ENCODE data around the gene WDR5. TPM values are rescaled to one million over a fixed set of nuclear protein-coding genes. Genes with fewer than 3 reads are reported as not detected.

The WDR5 gene
- total RNA-seq, 1 donor from 2014 or later = 46.8 TPM

- Mint-ChIP-seq H3K36me3 (ENCODE audit: insufficient read depth) (no peaks in the 10 kb centered on the region), H3K4me3 (ENCODE audit: low read depth) (no peak overlapping the region), H3K27me3 (peaks cover 2% of the 10 kb centered on the region), H3K9me3 (ENCODE audit: low read depth) (no peaks in the 10 kb centered on the region), H3K27ac (no peak overlapping the region), H3K4me1 (ENCODE audit: low read depth) (no peaks in the 10 kb centered on the region)
- no peak for TF ChIP-seq CTCF (IDR thresholded peaks at IDR 0.05; ENCODE audit: unreplicated experiment)
- DNase-seq (ENCODE audit: low spot score, unreplicated experiment) = no peak
Measured at GRCh38 chr9:134174073-134174449, 38.2 kb downstream of the WDR5 start.

GRCh38 chr9:134174526-134175290 lies 38.8 kb downstream of the WDR5 start:
- Mint-ChIP-seq H3K9me3 (ENCODE audit: low read depth) (no peaks in the 10 kb centered on the region), H3K36me3 (ENCODE audit: insufficient read depth) (no peaks in the 10 kb centered on the region), H3K4me1 (ENCODE audit: low read depth) (no peaks in the 10 kb centered on the region), H3K27ac (peak overlapping the region; percentile 64), H3K27me3 (peaks cover 6% of the 10 kb centered on the region), H3K4me3 (ENCODE audit: low read depth) (no peak overlapping the region)
- DNase-seq (ENCODE audit: low spot score, unreplicated experiment) = no peak
- no peak for TF ChIP-seq CTCF (IDR thresholded peaks at IDR 0.05; ENCODE audit: unreplicated experiment)

- Mint-ChIP-seq H3K27ac (no peak overlapping the region), H3K36me3 (ENCODE audit: insufficient read depth) (no peaks in the 10 kb centered on the region), H3K9me3 (ENCODE audit: low read depth) (no peaks in the 10 kb centered on the region), H3K4me3 (ENCODE audit: low read depth) (no peak overlapping the region), H3K27me3 (peaks cover 6% of the 10 kb centered on the region), H3K4me1 (ENCODE audit: low read depth) (no peaks in the 10 kb centered on the region)
- no peak for TF ChIP-seq CTCF (IDR thresholded peaks at IDR 0.05; ENCODE audit: unreplicated experiment)
- no peak for DNase-seq (ENCODE audit: low spot score, unreplicated experiment)
Measured at GRCh38 chr9:134175291-134175807, 39.5 kb downstream of the WDR5 start.

GRCh38 chr9:134175808-134176598 lies 40.1 kb downstream of the WDR5 start:
- Mint-ChIP-seq H3K4me1 (ENCODE audit: low read depth) (no peaks in the 10 kb centered on the region), H3K9me3 (ENCODE audit: low read depth) (no peaks in the 10 kb centered on the region), H3K4me3 (ENCODE audit: low read depth) (no peak overlapping the region), H3K27me3 (peaks cover 7% of the 10 kb centered on the region), H3K27ac (no peak overlapping the region), H3K36me3 (ENCODE audit: insufficient read depth) (no peaks in the 10 kb centered on the region)
- peak; percentile 27 for TF ChIP-seq CTCF (IDR thresholded peaks at IDR 0.05; ENCODE audit: unreplicated experiment)
- no peak for DNase-seq (ENCODE audit: low spot score, unreplicated experiment)

- no peak for DNase-seq (ENCODE audit: low spot score, unreplicated experiment)
- no peak overlapping the region for H3K27ac Mint-ChIP-seq
- no peak for TF ChIP-seq CTCF (IDR thresholded peaks at IDR 0.05; ENCODE audit: unreplicated experiment)
- no peak overlapping the region for H3K4me3 Mint-ChIP-seq (ENCODE audit: low read depth)
- H3K27me3 Mint-ChIP-seq = peaks cover 8% of the 10 kb centered on the region
- no peaks in the 10 kb centered on the region for H3K9me3 Mint-ChIP-seq (ENCODE audit: low read depth)
- H3K36me3 Mint-ChIP-seq (ENCODE audit: insufficient read depth) = no peaks in the 10 kb centered on the region
- no peaks in the 10 kb centered on the region for H3K4me1 Mint-ChIP-seq (ENCODE audit: low read depth)
Measured at GRCh38 chr9:134176599-134176968, 40.7 kb downstream of the WDR5 start.

Measured in progenitor cell of endocrine pancreas (in vitro differentiated cells).